ENCODE data around the gene MTR. TPM values are rescaled to one million over a fixed set of nuclear protein-coding genes. Genes with fewer than 3 reads are reported as not detected.

MTR gene
- total RNA-seq, 1 experiment from 2014 or later: 35.5 TPM

DNA sequence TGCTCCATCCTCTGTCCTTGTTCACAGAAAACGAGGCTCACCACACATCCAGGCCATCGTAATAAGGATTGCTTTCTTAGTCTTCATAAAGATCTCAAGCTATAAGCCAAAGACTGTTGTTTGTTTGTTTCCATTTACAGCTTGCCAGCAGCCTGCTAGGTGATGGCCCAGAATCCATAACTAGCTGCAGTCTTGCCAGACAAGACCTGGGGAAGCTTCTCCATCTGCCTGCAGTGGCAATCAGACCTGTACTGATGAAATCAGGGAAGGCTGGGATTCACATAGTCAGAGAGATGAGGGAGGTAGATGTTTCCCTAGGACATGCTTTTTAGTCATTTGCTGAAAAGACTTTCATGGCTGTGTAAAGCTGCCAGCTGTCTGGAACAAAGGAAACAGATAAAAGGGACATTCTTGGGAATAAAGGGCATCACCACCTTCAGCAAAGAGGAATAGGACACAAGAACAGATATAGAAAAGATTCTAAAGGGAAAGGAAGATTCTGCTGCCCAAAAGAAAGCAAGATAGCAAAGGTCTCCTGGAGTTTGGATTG, 158.1 kb downstream of the MTR start:
- no peaks in the 10 kb centered on the region for H3K79me2 ChIP-seq (ENCODE audit: insufficient read depth, low read length)
- H2AK5ac ChIP-seq (ENCODE audit: insufficient read length, low read length): no peak overlapping the region
- no peak overlapping the region for H3K23ac ChIP-seq (ENCODE audit: insufficient read length, low read depth, low read length)
- H3K4ac ChIP-seq (ENCODE audit: low read depth, low read length): no peak overlapping the region
- no peak overlapping the region for H2BK120ac ChIP-seq (ENCODE audit: low read depth, low read length, poor library complexity, severe bottlenecking)
- Mint-ChIP-seq H3K36me3 (ENCODE audit: insufficient read depth in 1 of 3, low read depth in 3 of 3) (peaks cover 0 to 8% (median 2%) of the 10 kb centered on the region in 3 experiments; a peak in 2 of 7 replicates), H3K9me3 (peaks cover 4 to 8% of the 10 kb centered on the region in 2 experiments; a peak in 4 of 5 replicates), H3K27ac (no peak overlapping the region), H3K27me3 (ENCODE audit: low read depth) (no peaks in the 10 kb centered on the region; the same call in 1 of the 2 replicates), H3K4me3 (no peak overlapping the region), H3K4me1 (peaks cover 27 to 35% of the 10 kb centered on the region in 2 experiments)
- H3K9ac ChIP-seq (ENCODE audit: extremely low read depth, insufficient read length, low read length): no peak overlapping the region
- H3K27ac ChIP-seq (ENCODE audit: insufficient read length, low read depth, low read length): no peak overlapping the region
- H3T11ph ChIP-seq (ENCODE audit: low read length): no peak overlapping the region
- H3K79me1 ChIP-seq (ENCODE audit: insufficient read depth, low read depth, low read length, poor library complexity, severe bottlenecking): no peaks in the 10 kb centered on the region
- no peak overlapping the region for H2BK12ac ChIP-seq (ENCODE audit: insufficient read length, low read depth, low read length)
- no peaks in the 10 kb centered on the region for H3K4me1 ChIP-seq (ENCODE audit: insufficient read depth, low read length)
- no peak overlapping the region for H4K91ac ChIP-seq (ENCODE audit: insufficient read length, low read depth, low read length)
- no peak overlapping the region for H4K8ac ChIP-seq (replicated peaks; ENCODE audit: insufficient read length, low read depth, low read length)
- DNase-seq: no peak
- H2BK15ac ChIP-seq (ENCODE audit: low read depth, low read length): no peak overlapping the region
- no peak overlapping the region for H2BK5ac ChIP-seq (ENCODE audit: insufficient read length, low read length)
- H2BK20ac ChIP-seq (ENCODE audit: low read depth, low read length, poor library complexity, severe bottlenecking): no peak overlapping the region
- H3K56ac ChIP-seq (ENCODE audit: insufficient read length, low read depth, low read length): no peak overlapping the region
- H4K5ac ChIP-seq (ENCODE audit: insufficient read length, low read depth, low read length): no peak overlapping the region
- no peaks in the 10 kb centered on the region for H4K20me1 ChIP-seq (ENCODE audit: control insufficient read depth, insufficient read depth, insufficient read length)
- no peak overlapping the region for H2AFZ ChIP-seq (ENCODE audit: low read length)
- no peaks in the 10 kb centered on the region for H3K9me3 ChIP-seq (ENCODE audit: control insufficient read depth, low read depth, low read length)
- no peak overlapping the region for H3K14ac ChIP-seq (ENCODE audit: insufficient read depth, low read length)
- WGBS (ENCODE audit: extremely low coverage, insufficient read length, low lambda C conversion rate): no CpG with 5 or more reads among the region's 2 CpGs
- H3K23me2 ChIP-seq (ENCODE audit: insufficient read length, low read depth, low read length, poor library complexity, severe bottlenecking): no peaks in the 10 kb centered on the region
- H3K4me2 ChIP-seq (ENCODE audit: insufficient read depth, insufficient read length, low read length): no peak overlapping the region
- TF ChIP-seq, protein P1, sequence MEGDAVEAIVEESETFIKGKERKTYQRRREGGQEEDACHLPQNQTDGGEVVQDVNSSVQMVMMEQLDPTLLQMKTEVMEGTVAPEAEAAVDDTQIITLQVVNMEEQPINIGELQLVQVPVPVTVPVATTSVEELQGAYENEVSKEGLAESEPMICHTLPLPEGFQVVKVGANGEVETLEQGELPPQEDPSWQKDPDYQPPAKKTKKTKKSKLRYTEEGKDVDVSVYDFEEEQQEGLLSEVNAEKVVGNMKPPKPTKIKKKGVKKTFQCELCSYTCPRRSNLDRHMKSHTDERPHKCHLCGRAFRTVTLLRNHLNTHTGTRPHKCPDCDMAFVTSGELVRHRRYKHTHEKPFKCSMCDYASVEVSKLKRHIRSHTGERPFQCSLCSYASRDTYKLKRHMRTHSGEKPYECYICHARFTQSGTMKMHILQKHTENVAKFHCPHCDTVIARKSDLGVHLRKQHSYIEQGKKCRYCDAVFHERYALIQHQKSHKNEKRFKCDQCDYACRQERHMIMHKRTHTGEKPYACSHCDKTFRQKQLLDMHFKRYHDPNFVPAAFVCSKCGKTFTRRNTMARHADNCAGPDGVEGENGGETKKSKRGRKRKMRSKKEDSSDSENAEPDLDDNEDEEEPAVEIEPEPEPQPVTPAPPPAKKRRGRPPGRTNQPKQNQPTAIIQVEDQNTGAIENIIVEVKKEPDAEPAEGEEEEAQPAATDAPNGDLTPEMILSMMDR (conservative IDR thresholded peaks at IDR 0.05): no peak
- H3K18ac ChIP-seq (ENCODE audit: insufficient read length, low read depth, low read length): no peak overlapping the region
- no peaks in the 10 kb centered on the region for H3K27me3 ChIP-seq (ENCODE audit: insufficient read depth, low read length)

Other genes starting within 250 kb of the MTR start
- gene HEATR1, start 190.8 kb upstream of the MTR start, total RNA-seq (2021): 84.8 and 88.2 TPM in 2 replicates
- 0.92 and 2.3 TPM in 2 replicates for gene ACTN2, start 108.8 kb upstream of the MTR start, total RNA-seq (2021)
- gene MT1HL1, start 209.1 kb downstream of the MTR start, total RNA-seq (2021): not detected in 2 replicates
- 3.3 and 3.4 TPM in 2 replicates for gene RYR2, start 246.9 kb downstream of the MTR start, total RNA-seq (2021)